GM21528 (cell line): ENCODE data around the gene SEMA4A.

Source experiments
- ATAC-seq: cut with Tn5 transposase; IDR thresholded peaks from one replicate; pipeline ENCODE4 v1.9.1; 2021; ENCODE audit warnings: mild to moderate bottlenecking, moderate library complexity; ENCODE audit not compliant: unreplicated experiment, low FRiP score

The SEMA4A gene

DNA sequence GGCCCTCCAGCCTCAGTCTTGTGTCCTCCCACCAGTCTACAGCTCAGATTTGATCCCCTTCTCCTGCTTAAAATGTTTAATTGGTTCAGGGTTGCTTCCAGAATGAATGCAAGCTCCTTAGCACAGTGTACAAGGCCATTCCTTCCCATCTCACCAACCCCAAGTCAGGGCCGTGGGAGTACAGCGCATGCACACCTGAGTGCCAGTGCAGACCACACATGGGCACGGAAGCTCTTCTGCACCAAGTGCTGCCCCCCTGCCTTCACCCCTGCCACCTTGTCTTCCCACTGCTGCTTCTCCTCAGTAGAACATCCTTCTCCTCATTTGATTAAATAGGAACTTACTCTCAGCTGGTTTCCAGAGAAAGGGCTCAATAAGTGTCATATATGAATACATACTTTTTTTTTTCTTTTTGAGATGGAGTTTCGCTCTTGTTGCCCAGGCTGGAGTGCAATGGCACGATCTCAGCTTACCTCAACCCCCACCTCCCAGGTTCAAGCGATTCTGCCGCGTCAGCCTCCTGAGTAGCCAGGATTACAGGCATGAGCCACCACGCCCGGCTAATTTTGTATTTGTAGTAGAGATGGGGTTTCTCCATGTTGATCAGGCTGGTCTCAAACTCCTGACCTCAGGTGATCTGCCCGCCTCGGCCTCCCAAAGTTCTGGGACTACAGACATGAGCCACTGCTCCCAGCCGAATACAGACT lies 68.8 kb downstream of the SEMA4A start:
- no peak for ATAC-seq

DNA sequence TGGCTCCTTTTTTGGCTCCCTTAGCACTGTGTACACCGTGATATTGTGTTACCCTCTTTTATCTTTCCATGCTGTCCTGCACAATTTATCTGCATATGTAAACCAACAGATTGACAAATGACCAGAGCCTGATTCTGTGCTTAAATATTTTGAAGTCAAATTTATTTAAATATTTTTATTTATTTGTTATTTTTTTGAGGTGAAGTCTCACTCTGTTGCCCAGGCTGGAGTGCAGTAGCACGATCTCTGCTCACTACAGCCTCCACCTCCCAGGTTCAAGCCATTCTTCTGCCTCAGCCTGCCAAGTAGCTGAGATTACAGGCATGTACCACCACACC lies 72.3 kb downstream of the SEMA4A start:
- ATAC-seq = peak; percentile 8

- ATAC-seq = peak; percentile 67
These were observed 72.7 kb downstream of the SEMA4A start for GRCh38 chr1:156226116-156226538.

DNA sequence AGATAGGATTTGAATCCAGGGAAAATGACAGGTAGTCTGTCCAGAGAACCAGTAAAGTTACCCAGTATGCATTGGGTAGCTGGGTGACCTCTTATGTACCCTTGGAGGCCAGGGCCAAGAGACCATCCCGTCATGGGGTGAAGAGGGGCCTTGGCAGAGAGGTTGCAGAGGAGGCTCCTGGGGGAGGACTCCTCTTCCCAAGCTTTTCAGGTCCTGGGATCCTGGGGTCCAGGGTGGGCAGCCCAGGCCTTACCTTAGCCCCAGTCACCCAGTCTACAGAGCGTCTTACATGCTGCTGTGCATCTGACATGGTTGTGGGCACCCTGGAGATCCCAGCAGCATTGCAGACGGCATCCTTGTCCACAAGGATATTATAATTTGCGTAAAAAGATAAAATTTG lies 73.4 kb downstream of the SEMA4A start:
- no peak for ATAC-seq
